T-helper 2 cell treated with Interferon-gamma antibody and Interleukin-4, amounts not matched to agents 5 μg/mL and 100 μg/mL, for 36 hours (primary cell): Measurements from ENCODE around the gene FAM221A.
"Not testable (repeated sequence)": the region's sequence is repeated elsewhere in the genome, so short reads cannot be mapped to it uniquely, and the experiment has no call there.

Source experiments
- DNase-seq: peaks from one replicate; pipeline ENCODE4 v3.0.0; 2021; ENCODE audit warnings: low spot score
- H3K27ac Mint-ChIP-seq: one replicate; pipeline ENCODE4 v1.8.0; 2021; ENCODE audit warnings: mild to moderate bottlenecking, mixed read lengths
- H3K27me3 Mint-ChIP-seq: one replicate; pipeline ENCODE4 v1.8.0; 2021; ENCODE audit warnings: low read depth, mixed read lengths
- H3K36me3 Mint-ChIP-seq: one replicate; pipeline ENCODE4 v1.8.0; 2021; ENCODE audit warnings: low read depth, mixed read lengths
- H3K4me1 Mint-ChIP-seq: one replicate; pipeline ENCODE4 v1.8.0; 2021; ENCODE audit warnings: low read depth, mixed read lengths
- H3K4me3 Mint-ChIP-seq: one replicate; pipeline ENCODE4 v1.8.0; 2022; ENCODE audit warnings: mild to moderate bottlenecking, moderate library complexity, mixed read lengths
- H3K9me3 Mint-ChIP-seq: one replicate; pipeline ENCODE4 v1.8.0; 2021; ENCODE audit warnings: mixed read lengths

FAM221A gene

DNA sequence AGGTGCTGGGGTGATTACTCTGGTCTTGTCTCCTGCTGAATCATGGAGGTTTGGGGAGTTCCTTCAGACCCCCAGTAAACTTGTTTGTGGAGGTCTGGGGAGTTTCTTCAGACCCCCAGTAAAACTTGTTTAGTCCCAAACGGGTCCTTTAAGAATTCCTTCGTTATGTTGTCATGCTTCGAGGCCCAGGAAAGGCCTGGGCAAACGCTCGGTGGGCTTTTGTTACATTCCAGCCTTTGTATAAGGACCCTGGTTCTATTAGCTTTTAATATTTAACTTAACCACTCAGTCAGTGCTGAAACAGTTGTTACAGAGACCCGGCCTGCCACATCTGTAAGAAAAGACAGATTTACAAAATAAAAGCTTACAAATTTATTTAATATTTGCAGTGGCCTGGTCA, 4.0 kb downstream of the FAM221A start:
- not testable (repeated sequence) for H3K4me1 Mint-ChIP-seq, H3K36me3 Mint-ChIP-seq

DNA sequence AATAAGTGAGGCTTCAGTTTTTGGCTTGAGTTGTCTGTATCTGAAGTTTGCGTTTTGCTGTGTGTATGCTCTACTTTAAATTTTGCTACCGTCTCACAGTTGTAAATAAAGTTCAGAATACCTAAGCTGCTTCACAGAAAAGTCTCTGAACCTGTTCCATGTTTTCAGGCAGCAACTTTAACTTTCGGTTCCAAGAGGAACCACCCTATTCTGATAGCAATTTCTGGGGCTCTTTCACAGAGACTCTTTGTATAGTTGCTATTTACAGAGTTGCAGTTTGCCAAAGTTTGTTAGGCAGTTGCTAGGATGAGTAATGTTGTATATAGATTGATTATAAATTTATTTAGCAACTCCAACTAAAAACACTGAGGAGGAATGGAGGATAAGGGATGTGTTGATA, 5.7 kb downstream of the FAM221A start:
- DNase-seq, result no peak
- Mint-ChIP-seq H3K36me3 (peaks cover 2% of the 10 kb centered on the region), H3K4me3 (no peak overlapping the region), H3K27me3 (no peaks in the 10 kb centered on the region), H3K4me1 (no peaks in the 10 kb centered on the region), H3K9me3 (no peaks in the 10 kb centered on the region), H3K27ac (no peak overlapping the region)

More for the DNA sequence above, 4.0 kb downstream of the FAM221A start:
- not testable (repeated sequence) for H3K27me3 Mint-ChIP-seq, H3K4me3 Mint-ChIP-seq, H3K9me3 Mint-ChIP-seq, H3K27ac Mint-ChIP-seq, DNase-seq

- DNase-seq, result no peak
- Mint-ChIP-seq H3K36me3 (peaks cover 4% of the 10 kb centered on the region), H3K27ac (no peak overlapping the region)
Measured at GRCh38 chr7:23687011-23687410, 7.0 kb downstream of the FAM221A start.

DNA sequence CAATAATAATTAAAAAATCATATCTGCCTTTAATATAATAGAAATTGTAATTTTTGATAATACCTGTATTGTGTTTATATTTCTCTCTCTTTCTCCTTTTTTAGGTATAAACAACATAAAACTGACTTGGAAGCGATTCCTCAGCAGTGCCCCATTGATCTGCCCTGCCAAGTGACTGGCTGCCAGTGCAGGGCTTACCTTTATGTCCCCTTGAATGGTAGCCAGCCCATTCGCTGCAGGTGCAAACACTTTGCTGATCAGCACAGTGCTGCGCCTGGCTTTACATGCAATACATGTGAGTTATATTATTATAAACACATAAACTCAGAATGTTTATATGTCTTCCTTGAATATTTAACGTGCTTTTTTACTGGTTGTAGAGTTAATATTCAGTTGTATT, 9.2 kb downstream of the FAM221A start:
- peaks cover 9% of the 10 kb centered on the region for H3K36me3 Mint-ChIP-seq
- no peaks in the 10 kb centered on the region for H3K27me3 Mint-ChIP-seq
- no peaks in the 10 kb centered on the region for H3K9me3 Mint-ChIP-seq
- no peak overlapping the region for H3K27ac Mint-ChIP-seq
- no peaks in the 10 kb centered on the region for H3K4me1 Mint-ChIP-seq
- no peak overlapping the region for H3K4me3 Mint-ChIP-seq
- DNase-seq, result no peak

More at GRCh38 chr7:23687011-23687410, 7.0 kb downstream of the FAM221A start:
- Mint-ChIP-seq H3K9me3 (no peaks in the 10 kb centered on the region), H3K4me1 (no peaks in the 10 kb centered on the region), H3K4me3 (no peak overlapping the region), H3K27me3 (no peaks in the 10 kb centered on the region)

GRCh38 chr7:23691320-23691719, 11.3 kb downstream of the FAM221A start:
- H3K27ac Mint-ChIP-seq, result no peak overlapping the region
- no peaks in the 10 kb centered on the region for H3K9me3 Mint-ChIP-seq
- no peaks in the 10 kb centered on the region for H3K4me1 Mint-ChIP-seq
- H3K4me3 Mint-ChIP-seq, result no peak overlapping the region
- DNase-seq, result no peak
- H3K36me3 Mint-ChIP-seq, result peaks cover 11% of the 10 kb centered on the region
- no peaks in the 10 kb centered on the region for H3K27me3 Mint-ChIP-seq

- Mint-ChIP-seq H3K27ac (no peak overlapping the region), H3K36me3 (peaks cover 11% of the 10 kb centered on the region), H3K9me3 (no peaks in the 10 kb centered on the region), H3K27me3 (no peaks in the 10 kb centered on the region), H3K4me3 (no peak overlapping the region), H3K4me1 (peaks cover 1% of the 10 kb centered on the region)
- DNase-seq, result no peak
Measured at GRCh38 chr7:23693224-23693623, 13.2 kb downstream of the FAM221A start.

DNA sequence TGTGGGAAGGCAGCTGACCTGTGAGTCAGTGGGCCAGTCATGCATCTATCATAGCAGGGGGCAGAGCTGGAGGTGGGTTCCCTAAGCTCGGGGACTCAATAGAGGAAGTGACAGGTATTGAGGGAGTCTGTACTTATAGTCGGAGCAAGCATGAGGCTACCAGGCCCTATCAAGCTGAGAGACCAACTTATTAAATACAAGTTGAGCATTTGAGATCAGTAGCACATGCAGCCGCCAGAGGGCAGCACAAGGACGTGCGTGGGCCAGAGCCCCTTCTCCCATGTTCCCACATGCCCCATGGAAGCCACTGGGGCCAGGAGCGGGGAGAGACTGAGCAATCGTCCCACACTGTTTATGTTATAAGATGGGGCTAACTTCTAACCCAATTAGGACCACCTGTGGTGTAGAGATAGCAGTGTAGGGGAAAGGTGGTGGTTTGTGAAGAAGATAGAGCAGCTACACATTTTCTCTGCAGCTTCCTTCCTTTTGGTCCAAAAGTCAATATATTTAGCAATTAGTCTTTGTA, 17.0 kb downstream of the FAM221A start:
- no peak overlapping the region for H3K27ac Mint-ChIP-seq
- H3K4me3 Mint-ChIP-seq, result no peak overlapping the region
- peaks cover 1% of the 10 kb centered on the region for H3K4me1 Mint-ChIP-seq

DNA sequence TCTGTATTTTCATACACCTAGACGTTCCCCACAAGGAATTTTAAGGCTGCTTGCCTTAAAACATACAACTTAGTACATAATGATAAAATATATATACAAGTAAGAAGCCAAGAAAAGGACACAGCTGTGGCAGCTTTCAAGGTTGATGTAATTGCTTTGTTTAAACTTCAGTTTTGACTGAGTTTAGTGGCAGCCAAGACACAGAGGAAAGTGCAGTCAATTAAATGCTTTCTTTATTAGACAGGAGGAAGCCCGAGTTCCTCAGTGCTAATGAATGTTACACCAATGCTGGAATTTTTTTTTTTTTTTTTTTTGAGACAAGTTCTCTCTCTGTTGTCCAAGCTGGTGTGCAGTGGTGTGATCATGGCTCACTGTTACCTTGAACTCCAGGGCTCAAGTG, 18.8 kb downstream of the FAM221A start:
- DNase-seq, result no peak
- Mint-ChIP-seq H3K27me3 (no peaks in the 10 kb centered on the region), H3K4me3 (no peak overlapping the region), H3K36me3 (peaks cover 6% of the 10 kb centered on the region), H3K4me1 (peaks cover 1% of the 10 kb centered on the region), H3K9me3 (peaks cover under 1% of the 10 kb centered on the region), H3K27ac (no peak overlapping the region)

More for the DNA sequence above, 17.0 kb downstream of the FAM221A start:
- no peaks in the 10 kb centered on the region for H3K27me3 Mint-ChIP-seq
- H3K9me3 Mint-ChIP-seq, result no peaks in the 10 kb centered on the region
- peaks cover 7% of the 10 kb centered on the region for H3K36me3 Mint-ChIP-seq
- DNase-seq, result peak; percentile 26

DNA sequence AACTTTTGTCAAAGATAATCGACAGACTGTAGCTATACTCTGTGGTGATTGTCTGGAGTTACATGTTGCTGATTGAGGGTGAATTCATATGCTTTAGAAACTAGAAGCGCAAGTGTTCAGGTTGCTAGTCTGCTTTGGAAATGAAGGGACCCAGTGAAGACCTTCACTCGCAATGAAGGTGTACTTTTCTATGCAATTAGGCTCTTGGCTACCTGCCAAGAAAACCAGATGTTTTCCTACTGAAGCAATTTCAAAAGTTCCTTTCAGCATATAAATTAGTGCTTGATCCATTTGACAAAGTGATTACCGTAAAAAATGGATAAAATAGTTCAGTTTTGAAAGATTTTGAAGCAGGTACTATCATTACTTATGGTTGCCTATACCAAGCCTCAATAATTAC, 20.0 kb downstream of the FAM221A start:
- H3K27ac Mint-ChIP-seq, result no peak overlapping the region
- peaks cover 1% of the 10 kb centered on the region for H3K4me1 Mint-ChIP-seq
- DNase-seq, result no peak
- H3K4me3 Mint-ChIP-seq, result no peak overlapping the region
- no peaks in the 10 kb centered on the region for H3K27me3 Mint-ChIP-seq
- H3K9me3 Mint-ChIP-seq, result peaks cover 12% of the 10 kb centered on the region
- peaks cover 13% of the 10 kb centered on the region for H3K36me3 Mint-ChIP-seq

GRCh38 chr7:23709081-23709750, 29.2 kb downstream of the FAM221A start:
- H3K27me3 Mint-ChIP-seq, result peaks cover 4% of the 10 kb centered on the region
- no peak for DNase-seq
- no peaks in the 10 kb centered on the region for H3K4me1 Mint-ChIP-seq
- no peak overlapping the region for H3K4me3 Mint-ChIP-seq
- H3K9me3 Mint-ChIP-seq, result peaks cover 24% of the 10 kb centered on the region
- peaks cover 11% of the 10 kb centered on the region for H3K36me3 Mint-ChIP-seq
- no peak overlapping the region for H3K27ac Mint-ChIP-seq

DNA sequence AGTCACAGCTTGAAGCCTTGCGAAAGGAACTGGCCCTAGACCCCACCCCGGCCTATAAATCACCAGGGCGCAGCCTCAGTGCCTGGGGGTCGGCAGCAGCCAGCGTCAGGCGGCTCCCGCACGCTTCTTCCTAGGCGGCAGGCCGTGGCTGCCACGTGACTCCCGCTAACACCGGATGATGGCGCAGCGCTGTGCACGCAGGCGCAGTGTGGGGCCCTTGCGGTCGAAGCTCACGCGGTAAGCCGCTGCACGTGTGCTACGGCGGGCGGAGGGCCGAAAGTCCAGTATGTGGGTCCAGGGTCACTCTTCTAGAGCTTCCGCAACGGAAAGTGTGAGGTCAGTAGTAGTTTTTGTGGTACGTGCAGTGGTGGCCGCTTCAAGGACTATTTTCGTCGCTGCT, 30.0 kb downstream of the FAM221A start, which contains the start of gene STK31:
TSS of gene STK31 (plus strand) at position 220 of the 400 bp plus-strand sequence. CDS start at position 287, 67 bp downstream.
- Mint-ChIP-seq H3K9me3 (peaks cover 16% of the 10 kb centered on the region), H3K4me1 (no peaks in the 10 kb centered on the region), H3K27me3 (peaks cover 4% of the 10 kb centered on the region), H3K27ac (no peak within 1 kb of the TSS), H3K36me3 (peaks cover 4% of the 10 kb centered on the region), H3K4me3 (no peak within 1 kb of the TSS)
- DNase-seq, result no peak

DNA sequence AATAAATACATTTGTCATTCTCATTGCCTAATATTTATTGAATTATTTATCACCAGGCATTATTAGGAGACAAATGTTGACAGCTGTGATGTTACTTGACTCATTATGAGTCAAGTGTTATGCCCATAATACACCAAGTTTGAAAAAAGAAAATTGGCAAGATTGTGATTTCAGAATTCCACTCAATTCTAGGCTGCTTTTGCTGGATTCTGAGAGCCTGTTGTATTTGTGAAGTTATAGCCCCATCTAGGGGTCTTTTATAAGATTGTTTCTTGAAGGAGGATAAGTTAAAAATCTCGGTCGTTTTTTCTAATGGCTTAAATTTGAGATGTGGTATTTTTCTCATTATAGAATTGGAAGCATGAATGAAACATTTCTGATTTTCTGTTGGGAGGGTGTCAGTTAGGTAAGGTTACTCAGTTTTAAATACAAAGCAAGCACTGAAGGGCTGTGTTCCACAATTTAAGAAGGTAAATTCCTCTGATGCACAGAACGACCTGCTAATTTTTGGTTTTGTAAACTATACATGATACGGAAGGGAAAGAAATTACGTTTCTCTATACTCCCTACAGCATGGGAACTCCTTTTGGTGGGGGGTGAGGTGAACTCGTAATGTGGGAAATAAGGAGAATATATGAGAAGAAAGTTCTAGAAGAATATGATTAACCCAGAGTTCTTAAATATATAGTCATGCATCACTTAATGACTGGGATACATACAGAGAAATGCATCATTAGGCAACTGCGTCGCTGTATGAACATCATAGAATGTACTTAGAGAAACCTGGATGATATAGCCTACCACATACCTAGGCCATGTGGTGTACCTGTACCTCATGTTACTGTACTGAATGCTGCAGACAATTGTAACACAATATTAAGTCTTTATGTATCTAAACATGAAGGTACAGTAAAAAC, 32.6 kb downstream of the FAM221A start:
- Mint-ChIP-seq H3K36me3 (no peaks in the 10 kb centered on the region), H3K4me3 (no peak overlapping the region), H3K9me3 (no peaks in the 10 kb centered on the region), H3K27ac (no peak overlapping the region), H3K4me1 (no peaks in the 10 kb centered on the region), H3K27me3 (peaks cover 4% of the 10 kb centered on the region)
- DNase-seq, result no peak

DNA sequence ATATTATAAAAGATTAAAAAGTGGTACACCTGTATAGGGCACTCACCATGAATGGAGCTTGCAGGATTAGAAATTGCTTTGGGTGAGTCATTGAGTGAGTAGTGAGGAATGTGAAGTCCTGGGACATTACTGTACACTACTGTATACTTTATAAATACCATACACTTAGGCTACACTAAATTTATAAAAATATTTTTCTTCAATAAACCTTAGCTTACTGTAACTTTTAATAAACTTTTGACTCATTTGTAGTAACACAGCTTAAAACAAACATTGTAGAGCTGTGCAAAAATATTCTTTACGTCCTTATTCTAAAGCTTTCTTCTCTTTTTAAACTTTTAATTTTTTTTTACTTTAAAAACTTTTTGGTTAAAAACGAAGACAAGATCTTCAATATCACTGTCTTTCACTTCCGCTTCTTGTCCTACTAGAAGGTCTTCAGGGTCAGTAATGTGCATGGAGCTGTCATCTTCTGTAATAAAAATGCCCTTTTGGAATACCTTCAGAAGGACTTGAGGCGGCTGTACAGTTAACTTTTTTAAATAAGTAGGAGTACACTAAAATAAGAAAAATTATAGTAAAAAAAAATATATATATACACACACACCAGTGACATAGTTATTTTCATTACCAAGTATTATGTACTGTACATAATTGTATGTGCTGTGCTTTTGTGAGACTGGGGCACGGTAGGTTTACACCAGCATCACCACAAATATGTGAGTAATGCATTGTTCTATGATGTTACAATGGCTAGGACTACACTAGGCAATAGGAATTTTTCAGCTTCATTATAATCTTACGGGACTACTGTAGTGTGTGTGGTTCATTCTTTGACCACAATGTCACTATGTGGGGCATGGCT, 33.5 kb downstream of the FAM221A start:
- no peak for DNase-seq
- H3K9me3 Mint-ChIP-seq, result no peaks in the 10 kb centered on the region
- H3K27me3 Mint-ChIP-seq, result peaks cover 4% of the 10 kb centered on the region
- H3K36me3 Mint-ChIP-seq, result no peaks in the 10 kb centered on the region
- H3K4me3 Mint-ChIP-seq, result no peak overlapping the region
- no peaks in the 10 kb centered on the region for H3K4me1 Mint-ChIP-seq
- no peak overlapping the region for H3K27ac Mint-ChIP-seq
